GM18526 (cell line): ENCODE data around the gene TMEM272.

Source experiments
- POLR2A ChIP-seq: IDR thresholded peaks from 3 replicates; pipeline ENCODE4 v1.6.1; 2011; ENCODE audit not compliant: insufficient read length; ENCODE audit errors: extremely low read depth

TMEM272 gene

DNA sequence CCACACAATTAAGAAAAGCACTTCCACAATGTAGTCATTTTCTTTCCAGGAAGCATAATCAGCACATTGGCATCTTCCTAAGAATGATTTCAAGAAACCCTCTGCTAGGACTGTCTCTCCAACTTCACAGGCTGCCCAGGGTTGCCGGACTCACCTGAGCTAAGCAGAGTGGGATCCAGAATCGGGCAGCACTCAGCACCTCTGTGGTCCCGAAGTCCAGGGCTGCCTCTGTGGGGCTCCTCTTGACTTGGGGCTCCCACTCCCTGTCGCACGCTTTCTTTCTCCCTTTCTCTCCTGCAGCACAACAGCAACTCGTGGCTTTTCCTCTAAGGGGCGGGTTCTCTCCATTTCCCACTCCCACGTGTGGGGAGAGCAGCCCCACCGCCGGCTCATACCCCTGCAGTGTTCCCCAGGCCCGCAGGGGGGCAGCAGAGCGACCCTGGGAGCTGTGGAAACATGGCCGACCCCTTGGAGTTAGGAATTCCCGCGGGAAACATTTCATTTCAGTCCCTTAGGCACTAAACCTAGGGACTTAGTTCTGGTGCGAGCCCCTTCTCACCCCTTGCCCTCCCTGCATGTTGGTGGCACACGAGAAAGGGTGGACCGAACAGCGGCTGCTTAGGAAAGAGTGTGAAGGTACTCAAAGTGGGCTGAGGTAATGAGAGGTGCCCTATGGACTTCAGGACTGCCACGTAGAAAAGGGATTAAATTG lies at the start of gene TMEM272:
Gene TMEM272, minus strand, starts transcription at position 316 of the 712 bp plus-strand sequence. CDS start 6,647 bp downstream, outside the sequence.
- TF ChIP-seq POLR2A = no peak

DNA sequence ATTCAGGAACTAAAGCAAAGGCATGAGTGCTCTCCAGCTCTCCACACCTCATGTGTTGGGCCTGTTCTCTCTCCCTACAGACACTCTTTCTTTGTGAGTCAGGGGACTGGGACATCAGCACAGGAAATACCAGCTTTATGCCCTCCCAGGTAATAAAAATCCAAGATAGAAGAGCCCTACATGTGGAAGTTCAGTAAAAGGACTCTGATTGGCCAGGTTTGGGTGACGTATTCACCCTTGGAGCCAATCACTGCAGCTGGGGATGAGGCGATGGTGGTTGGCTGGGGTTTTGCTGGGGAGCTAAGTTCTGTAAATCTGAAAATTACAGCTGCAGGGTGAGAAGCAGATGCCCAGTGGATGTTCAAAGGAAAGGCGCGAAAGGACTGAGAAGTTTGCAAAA lies 49.3 kb upstream of the TMEM272 start:
- no peak for TF ChIP-seq POLR2A

DNA sequence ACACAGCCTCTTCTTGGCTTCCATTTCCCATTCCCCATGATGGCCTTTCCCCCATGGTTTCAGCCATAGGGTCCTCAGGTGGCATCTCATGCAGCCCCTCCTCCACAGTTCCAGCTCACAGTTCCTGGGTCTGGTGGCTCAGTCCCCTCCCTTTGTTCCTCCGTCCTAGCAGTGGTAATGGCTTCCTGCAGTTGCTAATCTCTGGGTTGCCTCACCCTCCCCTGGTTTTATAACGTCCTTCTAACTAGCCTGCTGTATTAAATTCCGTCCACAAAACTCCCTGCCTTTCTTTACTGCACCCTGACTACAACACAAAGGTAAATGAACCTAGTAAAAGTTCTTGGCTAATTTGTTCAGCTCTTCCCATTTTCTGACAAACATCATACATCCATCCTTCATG lies 47.7 kb upstream of the TMEM272 start:
- TF ChIP-seq POLR2A = no peak

DNA sequence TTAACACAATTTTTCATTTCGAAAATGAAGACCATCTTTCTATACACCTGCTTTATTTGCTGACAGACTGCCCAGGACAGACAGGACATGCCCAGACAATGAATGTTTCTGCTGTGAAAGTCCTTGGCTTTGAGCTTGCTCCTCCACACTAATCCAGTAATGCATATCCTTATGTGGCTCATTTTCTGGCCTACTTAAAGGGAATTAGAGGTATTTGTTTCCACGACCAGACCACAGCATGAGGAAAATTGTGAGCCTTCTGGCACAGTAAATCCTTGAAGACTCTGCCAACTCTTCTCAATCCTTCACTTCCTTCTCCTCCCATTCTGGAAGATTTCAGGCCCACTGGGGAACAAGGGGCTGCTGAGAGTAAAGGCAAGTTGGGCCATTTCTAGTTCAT lies 42.5 kb upstream of the TMEM272 start:
- no peak for TF ChIP-seq POLR2A

DNA sequence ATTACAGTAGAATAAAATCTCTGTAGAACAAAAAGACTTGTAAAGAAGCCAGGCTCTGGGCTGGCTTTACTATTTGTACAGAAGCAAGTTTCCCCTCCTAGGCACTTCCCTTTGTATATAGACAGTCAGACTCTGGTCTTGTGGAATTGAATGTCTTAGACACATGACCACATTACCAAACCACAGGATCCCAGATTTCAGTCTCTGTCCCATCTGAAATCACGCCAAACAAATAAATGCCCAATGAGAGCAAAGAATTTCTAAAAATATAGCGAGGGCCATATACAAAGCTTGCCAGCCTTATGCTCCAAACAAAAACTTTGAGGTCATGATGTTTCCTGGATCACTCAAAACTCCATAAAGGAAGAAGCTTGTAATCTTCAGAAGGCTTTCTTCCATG lies 40.7 kb upstream of the TMEM272 start:
- no peak for TF ChIP-seq POLR2A

DNA sequence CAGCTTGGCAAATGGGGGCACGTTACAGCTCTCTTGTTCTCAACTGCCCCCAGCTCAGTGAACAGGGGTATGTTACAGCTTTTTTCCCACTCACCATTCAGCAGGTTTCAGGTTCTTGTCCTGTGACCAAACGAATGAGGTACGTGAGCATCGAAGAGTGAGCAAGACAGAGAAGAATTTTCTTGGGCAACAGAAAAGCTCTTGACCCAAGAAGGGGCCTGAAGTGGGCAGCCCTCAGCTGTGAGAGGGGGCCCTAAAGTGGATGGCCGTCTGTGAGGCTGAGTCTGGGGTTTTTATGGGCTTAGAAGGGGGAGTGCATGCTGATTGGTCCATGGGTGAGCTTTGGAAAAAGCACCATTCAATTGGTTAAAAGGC lies 38.2 kb upstream of the TMEM272 start:
- TF ChIP-seq POLR2A = no peak

GRCh38 chr13:51882570-51883225 lies 37.7 kb upstream of the TMEM272 start:
- no peak for TF ChIP-seq POLR2A

GRCh38 chr13:51881296-51881695 lies 36.3 kb upstream of the TMEM272 start:
- TF ChIP-seq POLR2A = no peak

DNA sequence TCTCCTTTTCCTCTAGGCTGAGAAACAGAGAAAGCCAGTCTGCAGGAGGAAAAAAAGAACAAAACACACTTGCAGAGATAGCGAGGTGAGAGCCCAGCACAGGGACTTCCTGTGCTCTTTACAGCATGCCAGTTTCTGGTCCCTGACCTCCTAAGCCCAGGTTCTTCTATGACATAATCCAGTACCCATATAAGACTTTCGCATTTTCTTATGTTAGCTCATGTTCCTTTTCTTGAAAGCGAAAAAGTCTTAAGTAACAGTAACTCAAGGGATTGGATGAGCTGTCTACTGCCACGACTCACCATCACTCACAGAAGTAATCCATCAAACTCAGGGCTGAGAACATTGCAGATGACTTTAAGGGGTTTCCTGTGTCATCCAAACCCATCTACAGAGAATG lies 34.2 kb upstream of the TMEM272 start:
- no peak for TF ChIP-seq POLR2A

- TF ChIP-seq POLR2A = no peak
Measured at GRCh38 chr13:51874651-51875050, 29.7 kb upstream of the TMEM272 start.

GRCh38 chr13:51873837-51874236 lies 28.9 kb upstream of the TMEM272 start:
- TF ChIP-seq POLR2A = no peak

GRCh38 chr13:51873117-51873798 lies 28.3 kb upstream of the TMEM272 start:
- TF ChIP-seq POLR2A = no peak

DNA sequence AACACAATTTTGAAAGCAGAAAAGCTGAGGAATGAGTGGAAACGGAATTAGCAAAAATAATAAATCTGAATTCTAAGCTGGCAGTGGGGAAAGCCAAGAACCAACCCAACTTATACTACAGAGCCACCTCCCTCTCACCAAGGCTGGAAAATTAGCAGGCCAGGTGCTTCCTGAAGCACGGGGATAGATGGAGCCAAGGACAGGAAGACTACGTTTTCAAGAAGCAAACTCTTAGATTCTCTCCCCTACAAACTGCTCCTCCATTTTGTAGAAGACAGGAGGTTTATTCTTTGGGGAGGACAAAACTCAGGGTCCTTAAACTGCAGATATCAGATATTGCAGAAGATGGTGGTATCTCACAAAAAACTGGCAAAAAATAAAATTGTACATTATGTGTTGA lies 25.6 kb upstream of the TMEM272 start:
- no peak for TF ChIP-seq POLR2A

- TF ChIP-seq POLR2A = no peak
Measured at GRCh38 chr13:51869916-51870315, 24.9 kb upstream of the TMEM272 start.

- TF ChIP-seq POLR2A = no peak
Measured at GRCh38 chr13:51867062-51867461, 22.1 kb upstream of the TMEM272 start.

DNA sequence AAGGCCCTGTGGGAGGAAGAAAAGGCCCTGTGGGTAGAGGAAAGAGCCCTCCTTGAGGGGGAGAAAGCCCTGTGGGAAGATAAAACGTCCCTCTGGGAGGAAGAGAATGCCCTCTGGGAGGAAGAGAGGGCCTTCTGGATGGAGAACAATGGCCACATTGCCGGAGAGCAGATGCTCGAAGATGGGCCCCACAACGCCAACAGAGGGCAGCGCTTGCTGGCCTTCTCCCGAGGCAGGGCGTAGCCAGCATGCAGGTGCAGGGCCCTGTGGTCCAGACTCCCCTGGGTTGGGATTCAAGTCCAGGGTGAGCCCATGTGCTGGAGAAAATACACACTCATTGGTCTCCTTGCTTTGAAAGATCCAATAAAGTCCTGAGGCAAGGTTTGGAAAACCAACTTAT lies 20.9 kb upstream of the TMEM272 start:
- TF ChIP-seq POLR2A = no peak
